HG03064 (cell line): ENCODE data around the gene GALNT16.

Experiments used
- ATAC-seq: cut with Tn5 transposase; IDR thresholded peaks from one replicate; pipeline ENCODE4 v1.9.1; 2021; ENCODE audit warnings: low read depth; ENCODE audit not compliant: unreplicated experiment

Gene GALNT16

DNA sequence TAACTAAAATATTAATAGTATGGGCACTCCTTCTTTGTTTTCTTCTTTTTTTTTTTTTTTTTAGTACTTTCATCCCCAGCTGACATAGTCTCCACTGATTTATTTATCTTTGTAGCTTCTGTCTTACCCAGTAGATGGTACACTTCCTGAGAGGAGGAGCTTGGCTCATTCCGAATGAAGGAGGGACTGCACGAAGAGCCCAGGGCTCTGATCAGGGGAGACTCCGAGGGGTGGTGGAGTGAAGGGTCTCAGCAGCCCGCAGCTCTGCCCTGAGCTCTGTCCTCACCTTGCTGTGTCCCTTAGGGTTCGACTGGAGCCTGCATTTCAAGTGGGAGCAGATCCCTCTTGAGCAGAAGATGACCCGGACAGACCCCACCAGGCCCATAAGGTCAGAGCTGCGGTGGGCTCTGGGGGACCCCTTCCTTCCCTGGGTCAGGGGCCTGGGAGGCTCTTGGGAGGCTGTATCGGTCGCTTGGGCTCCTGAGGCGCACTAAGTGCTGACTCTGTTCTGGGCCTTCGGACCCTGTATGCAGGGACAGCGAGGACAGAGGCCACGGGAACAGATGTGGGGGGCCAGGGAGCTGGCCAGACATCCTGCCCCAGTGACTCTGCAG lies 72.9 kb downstream of the GALNT16 start:
- ATAC-seq = no peak

DNA sequence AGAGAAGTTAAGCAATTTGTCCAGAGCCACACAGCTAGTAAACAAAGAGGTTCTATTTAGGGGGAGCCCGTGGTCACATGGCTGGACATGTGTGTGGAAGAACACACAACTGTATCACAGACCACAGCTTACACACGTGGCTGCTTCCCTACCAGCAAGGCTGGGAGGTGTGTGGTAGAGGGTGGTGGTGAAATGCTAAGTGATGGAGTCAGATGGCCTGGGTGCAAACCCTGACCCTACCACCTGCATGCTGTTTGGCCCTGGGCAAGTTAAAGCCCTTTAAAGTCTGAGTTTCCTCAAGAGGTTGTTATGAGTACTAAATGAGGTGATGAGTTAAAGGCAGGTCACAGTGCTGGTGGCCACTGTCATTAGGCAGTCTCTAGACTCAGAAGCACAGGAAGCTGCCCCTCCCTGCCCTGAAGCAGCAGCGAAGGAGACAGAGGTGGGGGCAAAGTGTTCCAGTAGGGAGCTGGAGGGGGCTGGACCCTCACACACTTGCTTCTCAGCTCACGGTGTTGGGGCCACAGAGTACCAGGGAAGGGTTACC lies 73.9 kb downstream of the GALNT16 start:
- no peak for ATAC-seq

DNA sequence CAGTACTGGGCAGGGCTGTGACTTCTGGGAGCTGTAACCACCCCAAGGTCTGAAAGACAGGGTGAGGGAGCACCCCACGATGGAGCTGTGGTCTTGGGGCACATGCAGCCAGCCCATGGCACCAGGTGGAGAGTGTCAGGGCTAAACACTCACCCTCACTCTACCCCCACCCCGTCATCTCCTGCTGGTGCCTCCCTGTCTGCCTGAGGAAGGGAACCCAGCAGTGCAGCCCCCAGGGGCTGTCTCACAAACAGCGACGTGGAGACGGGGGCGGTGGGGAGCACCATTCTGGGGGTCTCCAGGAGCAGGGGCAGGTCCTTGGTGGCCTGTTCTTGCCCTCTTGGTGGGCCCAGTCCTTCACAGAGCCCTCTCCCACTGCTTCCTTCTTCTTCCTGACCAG lies 74.6 kb downstream of the GALNT16 start:
- ATAC-seq = no peak

DNA sequence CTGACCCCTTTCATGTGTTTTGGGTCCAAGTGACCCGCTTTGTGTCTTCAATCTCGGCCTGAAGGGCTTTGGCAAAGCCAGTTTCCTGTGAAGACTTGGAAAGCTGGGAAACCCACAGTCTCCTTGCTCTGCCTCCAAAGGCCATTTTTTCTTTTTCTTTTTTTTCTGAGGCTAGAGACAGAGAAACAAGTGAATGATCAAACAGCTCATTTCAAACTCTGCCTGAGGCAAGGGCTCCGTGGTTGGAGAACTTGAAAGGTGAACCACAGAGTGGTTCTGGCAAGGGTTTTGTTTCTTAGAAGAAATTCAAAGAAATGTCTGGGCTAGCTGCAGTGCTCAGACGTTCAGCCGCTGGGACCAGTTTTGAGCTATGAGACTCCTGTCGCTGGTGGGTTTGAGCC lies 75.4 kb downstream of the GALNT16 start:
- ATAC-seq = no peak

DNA sequence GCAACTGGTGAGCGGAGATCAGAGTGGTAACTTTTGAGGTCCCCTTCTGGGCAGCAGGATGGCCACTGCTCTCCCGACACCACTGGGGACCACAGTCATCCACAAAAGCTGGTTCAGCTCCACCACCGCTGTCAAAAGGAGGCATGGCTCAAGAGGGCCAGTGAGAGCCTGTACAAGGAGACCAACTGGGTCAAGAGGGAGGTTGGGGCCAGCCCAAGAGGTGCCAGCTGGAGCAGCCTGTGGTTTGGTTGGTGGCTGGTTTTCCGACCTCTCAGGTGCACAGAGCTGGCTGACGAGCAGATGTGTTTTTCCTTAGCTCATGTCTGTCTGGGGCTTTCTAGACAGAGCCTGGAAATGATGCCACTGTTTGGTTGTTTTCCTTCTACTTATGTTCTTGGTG lies 78.0 kb downstream of the GALNT16 start:
- ATAC-seq = no peak

GRCh38 chr14:69339426-69339825 lies 79.5 kb downstream of the GALNT16 start:
- ATAC-seq = no peak

GRCh38 chr14:69342928-69343525 lies 83.1 kb downstream of the GALNT16 start:
- ATAC-seq = no peak

DNA sequence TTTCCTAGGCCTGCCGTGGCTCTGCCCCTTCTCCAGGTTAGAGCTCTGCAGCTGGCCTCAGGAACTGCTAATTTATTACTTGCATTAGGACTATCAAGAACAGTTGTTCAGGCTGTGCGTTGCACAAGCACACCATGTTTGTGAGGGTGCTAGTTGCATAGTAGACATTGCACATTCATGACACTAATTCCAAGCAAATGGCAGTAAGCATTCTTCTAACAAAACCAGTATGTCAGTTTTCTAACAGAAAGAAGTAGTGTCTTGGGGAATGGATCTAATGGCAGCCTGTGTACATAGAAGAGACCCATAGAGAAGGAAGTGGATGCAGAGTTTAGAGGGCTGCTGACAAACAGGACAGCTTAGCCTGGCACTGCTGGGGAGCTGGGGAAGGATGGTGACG lies 84.2 kb downstream of the GALNT16 start:
- no peak for ATAC-seq

- no peak for ATAC-seq
These were observed 85.4 kb downstream of the GALNT16 start for GRCh38 chr14:69345402-69345801.

- no peak for ATAC-seq
These were observed 86.8 kb downstream of the GALNT16 start for GRCh38 chr14:69346710-69347109.

DNA sequence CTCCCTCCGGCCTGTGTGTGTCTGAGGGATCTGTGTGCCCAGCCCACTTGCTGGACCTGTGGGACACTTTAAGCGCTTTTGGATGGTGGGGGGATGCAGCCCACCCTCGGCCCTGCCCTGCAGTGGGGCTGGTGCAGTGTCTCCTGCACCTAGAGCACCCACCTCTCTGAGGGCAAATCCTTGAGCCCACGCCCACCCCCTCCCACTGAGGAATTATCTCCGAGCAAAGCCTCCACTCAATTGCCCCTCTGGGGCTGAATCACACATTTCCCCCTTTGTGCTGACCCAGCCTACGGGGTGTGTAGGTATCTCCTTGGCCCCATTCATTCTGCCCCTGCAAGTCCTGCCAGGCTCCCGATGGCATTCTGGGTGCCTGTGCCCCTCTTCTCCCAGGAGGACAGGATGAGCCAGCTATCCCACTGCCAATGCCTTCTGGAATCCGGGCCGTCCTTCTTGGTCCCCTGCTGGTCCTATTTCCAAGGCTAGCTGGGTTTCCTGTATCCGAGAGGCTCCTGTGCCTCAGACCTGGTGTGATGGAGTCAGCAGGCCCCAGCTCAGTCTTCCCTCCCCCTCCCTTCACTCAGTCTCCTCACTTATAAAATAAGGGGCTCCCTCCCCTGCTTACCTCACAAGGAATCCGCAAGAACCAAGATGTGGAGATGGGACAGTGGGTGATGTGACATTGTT lies 89.3 kb downstream of the GALNT16 start:
- no peak for ATAC-seq

DNA sequence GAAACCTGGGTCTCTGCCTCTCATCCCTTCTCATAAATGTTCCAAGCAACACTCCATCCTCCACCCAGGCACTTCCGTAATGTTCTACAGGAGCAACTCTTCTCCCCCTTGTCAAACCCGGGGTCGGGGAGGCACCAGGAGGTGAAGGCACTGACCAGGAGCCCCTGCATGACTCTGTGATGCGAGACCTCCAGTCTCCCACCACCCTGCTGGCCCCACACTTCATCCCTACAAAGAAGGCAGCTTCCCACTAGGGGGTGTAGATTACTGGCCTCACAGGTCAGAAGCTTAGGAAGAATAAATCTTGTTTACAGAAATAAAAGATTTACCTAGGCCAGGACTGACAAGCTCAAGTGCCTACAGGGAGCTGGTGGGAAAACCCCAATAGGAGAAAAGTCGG lies 90.9 kb downstream of the GALNT16 start:
- ATAC-seq = no peak

- ATAC-seq = no peak
These were observed 91.4 kb downstream of the GALNT16 start for GRCh38 chr14:69351385-69351784.

DNA sequence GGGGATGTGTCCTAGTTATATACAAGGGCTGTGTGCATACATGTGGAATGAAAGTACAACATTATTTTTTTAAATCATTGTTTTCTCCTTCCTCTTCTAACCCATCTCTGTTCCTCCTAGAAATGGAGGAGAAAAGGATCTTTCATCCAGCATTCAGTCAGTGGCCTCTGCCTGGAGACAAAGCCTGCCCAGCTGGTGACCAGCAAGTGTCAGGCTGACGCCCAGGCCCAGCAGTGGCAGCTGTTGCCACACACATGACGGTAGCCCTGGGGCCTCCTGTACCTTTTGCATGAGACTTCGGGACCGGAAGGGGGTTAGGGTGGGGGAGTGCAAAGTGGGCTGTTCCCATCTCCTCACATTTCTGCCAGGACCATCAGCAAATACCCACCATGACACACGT lies 92.0 kb downstream of the GALNT16 start:
- no peak for ATAC-seq

DNA sequence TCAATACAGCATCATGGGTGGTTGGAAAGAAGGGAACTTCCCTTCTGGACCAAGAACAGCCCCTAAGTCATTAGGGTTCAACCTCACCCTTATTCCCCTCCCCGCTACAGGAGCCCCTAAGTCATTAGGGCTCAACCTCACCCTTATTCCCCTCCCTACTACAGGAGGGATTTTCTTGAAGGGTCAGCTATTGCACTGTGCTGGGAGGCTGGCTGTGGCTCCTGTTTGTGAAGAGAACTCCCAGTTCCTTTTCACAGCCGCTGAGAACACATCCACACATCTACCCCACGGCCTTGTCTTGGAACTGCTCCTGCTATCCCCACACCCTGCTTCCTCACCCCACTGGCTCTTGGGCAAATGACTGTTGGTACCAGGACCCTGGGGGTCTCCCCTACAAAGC lies 93.2 kb downstream of the GALNT16 start:
- ATAC-seq = no peak

DNA sequence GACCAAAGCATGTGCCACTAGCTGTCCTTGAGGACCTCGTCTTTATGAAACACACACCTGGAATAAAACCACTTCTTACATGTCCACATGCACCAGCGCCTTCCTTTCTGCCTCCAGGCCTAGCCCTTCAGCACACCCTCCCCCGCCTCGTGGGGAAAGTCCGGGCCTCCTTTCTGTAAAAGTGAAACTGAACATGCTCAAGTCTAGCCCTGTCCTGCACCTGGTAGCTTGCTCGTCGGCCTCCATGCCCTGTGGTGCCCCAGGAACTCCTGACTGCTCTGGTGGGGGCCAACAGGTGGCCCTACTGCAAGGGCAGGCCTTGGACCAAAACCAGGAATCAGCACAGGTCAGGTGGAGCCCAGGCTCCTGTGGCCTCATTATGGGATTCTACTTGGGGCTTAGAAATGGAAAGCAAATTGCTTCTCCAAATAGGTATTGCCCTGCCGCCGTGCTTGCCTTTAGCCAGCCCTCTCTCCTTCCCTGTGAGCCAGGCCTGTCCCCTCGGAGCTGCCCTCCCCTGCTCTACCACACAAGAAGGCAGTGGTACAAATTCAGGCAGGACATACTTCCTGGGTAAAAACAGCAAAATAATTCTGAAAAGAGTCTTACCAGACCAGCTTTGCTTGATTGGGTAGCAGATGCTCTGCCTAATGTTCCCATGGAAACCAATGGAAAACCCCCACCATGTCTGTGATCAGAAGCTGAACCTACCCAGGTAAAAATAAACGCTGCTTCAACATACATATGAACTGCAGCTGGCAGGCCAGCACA lies 94.6 kb downstream of the GALNT16 start:
- ATAC-seq = peak; percentile 78

DNA sequence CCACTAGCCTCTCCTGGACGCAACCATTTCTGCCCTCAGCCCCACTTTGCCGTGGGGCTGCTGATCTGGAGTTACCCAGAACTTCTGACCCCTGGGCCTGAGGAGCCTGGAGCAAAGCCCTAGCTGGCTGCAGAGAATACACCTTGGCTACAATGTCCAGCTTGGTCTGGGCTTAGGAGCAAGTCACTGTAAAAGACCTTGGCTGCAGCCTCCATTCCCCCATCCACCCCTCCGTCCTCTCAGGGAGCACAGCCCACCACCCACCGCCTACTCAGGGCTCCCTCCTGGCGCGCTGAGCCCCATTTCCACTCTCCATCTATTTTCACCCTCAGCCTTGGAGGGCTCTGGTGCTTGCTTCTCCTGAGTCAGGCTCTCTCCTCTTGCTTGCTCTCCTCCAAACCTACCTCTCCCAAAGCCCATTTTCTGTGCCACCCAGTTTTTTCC lies 95.2 kb downstream of the GALNT16 start:
- ATAC-seq = no peak

- ATAC-seq = no peak
These were observed 95.8 kb downstream of the GALNT16 start for GRCh38 chr14:69355607-69356281.

GRCh38 chr14:69356903-69357543 lies 97.1 kb downstream of the GALNT16 start:
- ATAC-seq = no peak
